ENCODE data around the gene NUP133.
A peak's percentile ranks its signal among the peaks of the same experiment; 100 is the strongest.
"Not testable (repeated sequence)": the region's sequence is repeated elsewhere in the genome, so short reads cannot be mapped to it uniquely, and the experiment has no call there.

The NUP133 gene

DNA sequence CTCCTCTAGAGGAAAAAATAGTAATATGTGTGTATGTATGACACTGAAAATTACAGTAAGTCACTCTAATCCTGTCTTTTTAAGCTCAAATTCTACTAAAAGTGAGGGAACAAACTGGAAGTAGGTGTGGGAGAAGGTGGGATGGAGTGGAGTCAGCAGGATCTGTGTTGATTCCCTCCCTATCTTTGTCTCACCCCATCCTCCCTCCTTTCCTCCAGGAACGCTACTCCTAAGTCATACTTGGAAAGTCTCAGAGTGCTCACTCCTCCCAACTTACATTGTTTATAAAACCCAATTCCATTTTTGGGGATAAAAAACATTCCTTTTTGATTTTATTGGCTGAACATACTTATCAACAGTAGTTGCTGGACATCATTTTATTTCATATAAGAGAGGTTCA lies 14.9 kb upstream of the NUP133 start:
- Histone ChIP-seq H4K20me1 (ENCODE audit: insufficient read depth) (no peaks in the 10 kb centered on the region), H3K27me3 (ENCODE audit: insufficient read depth, low read depth) (no peaks in the 10 kb centered on the region), H3K4me2 (no peak overlapping the region), H3K4me1 (ENCODE audit: low read depth, poor library complexity, severe bottlenecking) (peaks cover 19% of the 10 kb centered on the region), H3K79me2 (ENCODE audit: insufficient read depth, low read depth) (no peaks in the 10 kb centered on the region; the same call in 1 of the 2 replicates), H3K27ac (no peak overlapping the region), H3K4me3 (IDR thresholded peaks at IDR 0.05; ENCODE audit: insufficient read depth, low read depth, low read length) (no peak overlapping the region), H3K9ac (no peak overlapping the region), H3K36me3 (ENCODE audit: insufficient read depth) (peaks cover 12% of the 10 kb centered on the region; the same call in 1 of the 2 replicates), H2AFZ (ENCODE audit: low read depth) (no peak overlapping the region)
- TF ChIP-seq, protein P1, sequence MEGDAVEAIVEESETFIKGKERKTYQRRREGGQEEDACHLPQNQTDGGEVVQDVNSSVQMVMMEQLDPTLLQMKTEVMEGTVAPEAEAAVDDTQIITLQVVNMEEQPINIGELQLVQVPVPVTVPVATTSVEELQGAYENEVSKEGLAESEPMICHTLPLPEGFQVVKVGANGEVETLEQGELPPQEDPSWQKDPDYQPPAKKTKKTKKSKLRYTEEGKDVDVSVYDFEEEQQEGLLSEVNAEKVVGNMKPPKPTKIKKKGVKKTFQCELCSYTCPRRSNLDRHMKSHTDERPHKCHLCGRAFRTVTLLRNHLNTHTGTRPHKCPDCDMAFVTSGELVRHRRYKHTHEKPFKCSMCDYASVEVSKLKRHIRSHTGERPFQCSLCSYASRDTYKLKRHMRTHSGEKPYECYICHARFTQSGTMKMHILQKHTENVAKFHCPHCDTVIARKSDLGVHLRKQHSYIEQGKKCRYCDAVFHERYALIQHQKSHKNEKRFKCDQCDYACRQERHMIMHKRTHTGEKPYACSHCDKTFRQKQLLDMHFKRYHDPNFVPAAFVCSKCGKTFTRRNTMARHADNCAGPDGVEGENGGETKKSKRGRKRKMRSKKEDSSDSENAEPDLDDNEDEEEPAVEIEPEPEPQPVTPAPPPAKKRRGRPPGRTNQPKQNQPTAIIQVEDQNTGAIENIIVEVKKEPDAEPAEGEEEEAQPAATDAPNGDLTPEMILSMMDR (conservative IDR thresholded peaks at IDR 0.05; ENCODE audit: low read depth, low read length): no peak

DNA sequence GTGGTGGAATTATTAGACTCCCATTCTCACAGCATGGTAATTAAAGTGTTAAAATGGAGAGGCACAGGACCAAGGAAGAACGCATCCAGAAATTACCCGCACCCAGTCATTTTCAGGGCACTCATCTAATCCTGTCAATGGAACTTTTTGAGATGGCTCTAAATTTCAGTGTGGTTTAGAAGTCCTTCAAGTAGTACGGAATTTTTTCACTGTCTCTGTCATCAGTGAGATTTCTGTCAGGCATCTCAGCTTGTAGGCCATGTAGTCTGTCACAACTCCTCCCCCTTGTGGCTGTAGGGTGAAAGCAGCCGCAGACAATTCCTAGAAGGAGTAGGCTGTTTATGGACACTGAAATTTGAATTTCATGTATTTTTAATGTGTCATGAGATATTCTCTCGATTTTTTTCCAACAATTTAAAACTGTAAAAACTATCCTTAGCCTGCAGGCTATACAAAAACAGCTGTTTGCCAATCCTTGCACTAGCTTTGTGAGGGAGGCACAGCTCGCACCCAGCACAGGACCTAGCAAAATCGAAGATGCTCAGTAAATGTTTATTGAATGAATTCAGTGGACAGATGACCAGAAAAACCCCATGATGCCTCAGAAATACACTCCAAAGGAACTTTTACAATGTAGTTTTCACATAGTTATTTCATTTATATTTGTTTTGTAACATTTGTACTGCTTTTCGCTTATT lies 6.6 kb upstream of the NUP133 start:
- TF ChIP-seq, protein P1 (conservative IDR thresholded peaks at IDR 0.05; ENCODE audit: low read depth, low read length): peak; percentile 92
- Histone ChIP-seq H3K4me3 (IDR thresholded peaks at IDR 0.05; ENCODE audit: insufficient read depth, low read depth, low read length) (no peak overlapping the region), H3K4me2 (no peak overlapping the region), H3K9ac (no peak overlapping the region), H2AFZ (ENCODE audit: low read depth) (no peak overlapping the region), H3K27ac (no peak overlapping the region), H3K36me3 (ENCODE audit: insufficient read depth) (no peaks in the 10 kb centered on the region), H3K4me1 (ENCODE audit: low read depth, poor library complexity, severe bottlenecking) (peaks cover 14% of the 10 kb centered on the region), H3K27me3 (ENCODE audit: insufficient read depth, low read depth) (no peaks in the 10 kb centered on the region), H3K79me2 (ENCODE audit: insufficient read depth, low read depth) (no peaks in the 10 kb centered on the region), H4K20me1 (ENCODE audit: insufficient read depth) (no peaks in the 10 kb centered on the region)

GRCh38 chr1:229511625-229512024 lies 3.5 kb upstream of the NUP133 start:
- not testable (repeated sequence) for H3K27me3 ChIP-seq (ENCODE audit: insufficient read depth, low read depth); H3K36me3 ChIP-seq (ENCODE audit: insufficient read depth); H3K4me2 ChIP-seq; H3K9ac ChIP-seq; H3K4me3 ChIP-seq (IDR thresholded peaks at IDR 0.05; ENCODE audit: insufficient read depth, low read depth, low read length); H3K27ac ChIP-seq; H4K20me1 ChIP-seq (ENCODE audit: insufficient read depth); H2AFZ ChIP-seq (ENCODE audit: low read depth)
- peaks cover 21% of the 10 kb centered on the region for H3K4me1 ChIP-seq (ENCODE audit: low read depth, poor library complexity, severe bottlenecking)
- peaks cover 14% of the 10 kb centered on the region for H3K79me2 ChIP-seq (ENCODE audit: insufficient read depth, low read depth)

DNA sequence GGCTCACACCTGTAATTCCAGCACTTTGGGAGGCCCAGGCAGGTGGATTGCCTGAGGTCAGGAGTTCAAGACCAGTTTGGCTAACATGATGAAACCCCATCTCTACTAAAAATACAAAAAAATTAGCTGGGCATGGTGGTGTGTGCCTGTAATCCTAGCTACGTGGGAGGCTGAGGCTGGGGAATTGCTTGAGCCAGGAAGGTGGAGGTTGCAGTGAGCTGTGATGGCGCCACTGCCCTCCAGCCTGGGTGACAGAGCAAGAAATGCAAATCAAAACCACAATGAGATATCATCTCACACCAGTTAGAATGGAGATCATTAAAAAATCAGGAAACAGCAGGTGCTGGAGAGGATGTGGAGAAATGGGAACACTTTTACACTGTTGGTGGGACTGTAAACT lies 3.1 kb upstream of the NUP133 start:
- H3K79me2 ChIP-seq (ENCODE audit: insufficient read depth, low read depth): peaks cover 18% of the 10 kb centered on the region
- not testable (repeated sequence) for H2AFZ ChIP-seq (ENCODE audit: low read depth); H3K4me3 ChIP-seq (IDR thresholded peaks at IDR 0.05; ENCODE audit: insufficient read depth, low read depth, low read length); H3K27ac ChIP-seq; H3K9ac ChIP-seq; H3K4me2 ChIP-seq; H4K20me1 ChIP-seq (ENCODE audit: insufficient read depth); H3K27me3 ChIP-seq (ENCODE audit: insufficient read depth, low read depth); H3K36me3 ChIP-seq (ENCODE audit: insufficient read depth)
- peaks cover 25% of the 10 kb centered on the region for H3K4me1 ChIP-seq (ENCODE audit: low read depth, poor library complexity, severe bottlenecking)

DNA sequence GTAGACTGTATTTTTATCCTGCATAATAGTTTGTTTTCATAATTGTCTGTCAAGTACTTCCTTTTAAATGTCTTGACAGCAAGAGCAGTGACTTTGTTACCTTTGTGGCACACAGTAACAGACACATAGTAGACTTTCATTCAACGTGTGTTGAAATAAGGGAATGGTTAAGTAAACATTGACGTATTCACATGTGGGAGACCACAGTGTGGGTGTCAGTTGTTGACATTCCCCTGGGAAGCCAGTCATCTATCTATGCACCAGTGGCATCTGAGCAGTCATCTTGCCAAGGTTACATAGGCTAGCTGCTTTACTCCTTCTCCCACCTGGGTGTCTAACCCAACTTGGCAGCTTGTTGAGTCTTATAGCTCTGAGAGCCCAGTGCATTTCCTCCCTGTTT lies 1.4 kb upstream of the NUP133 start:
- Histone ChIP-seq H3K79me2 (ENCODE audit: insufficient read depth, low read depth) (peaks cover 27% of the 10 kb centered on the region), H3K4me3 (IDR thresholded peaks at IDR 0.05; ENCODE audit: insufficient read depth, low read depth, low read length) (no peak overlapping the region), H3K36me3 (ENCODE audit: insufficient read depth) (no peaks in the 10 kb centered on the region), H2AFZ (ENCODE audit: low read depth) (0 out of 2 replicates have a peak overlapping the region, but pooled peaks have one; percentile 85), H4K20me1 (ENCODE audit: insufficient read depth) (no peaks in the 10 kb centered on the region), H3K4me1 (ENCODE audit: low read depth, poor library complexity, severe bottlenecking) (peaks cover 24% of the 10 kb centered on the region), H3K27me3 (ENCODE audit: insufficient read depth, low read depth) (no peaks in the 10 kb centered on the region), H3K27ac (no peak overlapping the region), H3K4me2 (no peak overlapping the region), H3K9ac (no peak overlapping the region)
- TF ChIP-seq, protein P1 (conservative IDR thresholded peaks at IDR 0.05; ENCODE audit: low read depth, low read length): no peak

All from KMS-11 (cell line).